ENCODE results near the gene HNRNPUL2. TPM values are rescaled to one million over a fixed set of nuclear protein-coding genes. Genes with fewer than 3 reads are reported as not detected.

HNRNPUL2 gene
- total and polyA plus RNA-seq, 2 of the 8 experiments (the other 6 are each of a cell fraction or from before 2014, with no cell fraction given), result 14.9 to 46.4 TPM

GRCh38 chr11:62707277-62707861, 19.9 kb downstream of the HNRNPUL2 start, which contains the start of the genes BSCL2 and GNG3 (continued):
- no peak for TF ChIP-seq KDM4A (IDR thresholded peaks at IDR 0.05; ENCODE audit: low read depth, low read length, severe bottlenecking)
- TF ChIP-seq SP1 (IDR thresholded peaks at IDR 0.05; ENCODE audit: low read depth, low read length), result peak; percentile 95
- TF ChIP-seq YY1 (IDR thresholded peaks at IDR 0.05; ENCODE audit: low read depth, low read length), result peak; percentile 81
- peak; percentile 77 for TF ChIP-seq TEAD4 (IDR thresholded peaks at IDR 0.05; ENCODE audit: low read depth, low read length)
- TF ChIP-seq, protein P1, sequence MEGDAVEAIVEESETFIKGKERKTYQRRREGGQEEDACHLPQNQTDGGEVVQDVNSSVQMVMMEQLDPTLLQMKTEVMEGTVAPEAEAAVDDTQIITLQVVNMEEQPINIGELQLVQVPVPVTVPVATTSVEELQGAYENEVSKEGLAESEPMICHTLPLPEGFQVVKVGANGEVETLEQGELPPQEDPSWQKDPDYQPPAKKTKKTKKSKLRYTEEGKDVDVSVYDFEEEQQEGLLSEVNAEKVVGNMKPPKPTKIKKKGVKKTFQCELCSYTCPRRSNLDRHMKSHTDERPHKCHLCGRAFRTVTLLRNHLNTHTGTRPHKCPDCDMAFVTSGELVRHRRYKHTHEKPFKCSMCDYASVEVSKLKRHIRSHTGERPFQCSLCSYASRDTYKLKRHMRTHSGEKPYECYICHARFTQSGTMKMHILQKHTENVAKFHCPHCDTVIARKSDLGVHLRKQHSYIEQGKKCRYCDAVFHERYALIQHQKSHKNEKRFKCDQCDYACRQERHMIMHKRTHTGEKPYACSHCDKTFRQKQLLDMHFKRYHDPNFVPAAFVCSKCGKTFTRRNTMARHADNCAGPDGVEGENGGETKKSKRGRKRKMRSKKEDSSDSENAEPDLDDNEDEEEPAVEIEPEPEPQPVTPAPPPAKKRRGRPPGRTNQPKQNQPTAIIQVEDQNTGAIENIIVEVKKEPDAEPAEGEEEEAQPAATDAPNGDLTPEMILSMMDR (IDR thresholded peaks at IDR 0.05; ENCODE audit: control extremely low read depth in 1 of 3, insufficient read depth in 1 of 3, low read depth in 1 of 3, low read length in 3 of 3), result no peak
- no peak for TF ChIP-seq NANOG (IDR thresholded peaks at IDR 0.05; ENCODE audit: insufficient read depth, low read depth, low read length, poor library complexity, severe bottlenecking)
- TF ChIP-seq KDM1A (IDR thresholded peaks at IDR 0.05; ENCODE audit: borderline replicate concordance, low read length), result peak; percentile 77; the same call in 1 of the 2 replicates
- no peak for TF ChIP-seq RFX5 (IDR thresholded peaks at IDR 0.05; ENCODE audit: borderline replicate concordance, low read depth, low read length)
- no peak for TF ChIP-seq E2F6 (IDR thresholded peaks at IDR 0.05)
- TF ChIP-seq, protein P2, sequence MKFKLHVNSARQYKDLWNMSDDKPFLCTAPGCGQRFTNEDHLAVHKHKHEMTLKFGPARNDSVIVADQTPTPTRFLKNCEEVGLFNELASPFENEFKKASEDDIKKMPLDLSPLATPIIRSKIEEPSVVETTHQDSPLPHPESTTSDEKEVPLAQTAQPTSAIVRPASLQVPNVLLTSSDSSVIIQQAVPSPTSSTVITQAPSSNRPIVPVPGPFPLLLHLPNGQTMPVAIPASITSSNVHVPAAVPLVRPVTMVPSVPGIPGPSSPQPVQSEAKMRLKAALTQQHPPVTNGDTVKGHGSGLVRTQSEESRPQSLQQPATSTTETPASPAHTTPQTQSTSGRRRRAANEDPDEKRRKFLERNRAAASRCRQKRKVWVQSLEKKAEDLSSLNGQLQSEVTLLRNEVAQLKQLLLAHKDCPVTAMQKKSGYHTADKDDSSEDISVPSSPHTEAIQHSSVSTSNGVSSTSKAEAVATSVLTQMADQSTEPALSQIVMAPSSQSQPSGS (IDR thresholded peaks at IDR 0.05; ENCODE audit: low read length), result peak; percentile 90
- TF ChIP-seq, protein P3, sequence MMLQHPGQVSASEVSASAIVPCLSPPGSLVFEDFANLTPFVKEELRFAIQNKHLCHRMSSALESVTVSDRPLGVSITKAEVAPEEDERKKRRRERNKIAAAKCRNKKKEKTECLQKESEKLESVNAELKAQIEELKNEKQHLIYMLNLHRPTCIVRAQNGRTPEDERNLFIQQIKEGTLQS (IDR thresholded peaks at IDR 0.05; ENCODE audit: insufficient read depth, low read depth, low read length), result no peak
- peak; percentile 68 for TF ChIP-seq SIX5 (IDR thresholded peaks at IDR 0.05; ENCODE audit: low read depth, low read length)
